GM12872 (cell line): Measurements from ENCODE around the gene UBA6.

ENCODE experiments used
- TF ChIP-seq, protein P1 (sequence below): IDR thresholded peaks from 3 replicates; pipeline ENCODE4 v1.5.1; 2011; ENCODE audit warnings: low read depth, mild to moderate bottlenecking, low read length, moderate library complexity; ENCODE audit not compliant: insufficient read depth

UBA6 gene

GRCh38 chr4:67615119-67615518 is 85.8 kb downstream of the UBA6 start:
- TF ChIP-seq, protein P1, sequence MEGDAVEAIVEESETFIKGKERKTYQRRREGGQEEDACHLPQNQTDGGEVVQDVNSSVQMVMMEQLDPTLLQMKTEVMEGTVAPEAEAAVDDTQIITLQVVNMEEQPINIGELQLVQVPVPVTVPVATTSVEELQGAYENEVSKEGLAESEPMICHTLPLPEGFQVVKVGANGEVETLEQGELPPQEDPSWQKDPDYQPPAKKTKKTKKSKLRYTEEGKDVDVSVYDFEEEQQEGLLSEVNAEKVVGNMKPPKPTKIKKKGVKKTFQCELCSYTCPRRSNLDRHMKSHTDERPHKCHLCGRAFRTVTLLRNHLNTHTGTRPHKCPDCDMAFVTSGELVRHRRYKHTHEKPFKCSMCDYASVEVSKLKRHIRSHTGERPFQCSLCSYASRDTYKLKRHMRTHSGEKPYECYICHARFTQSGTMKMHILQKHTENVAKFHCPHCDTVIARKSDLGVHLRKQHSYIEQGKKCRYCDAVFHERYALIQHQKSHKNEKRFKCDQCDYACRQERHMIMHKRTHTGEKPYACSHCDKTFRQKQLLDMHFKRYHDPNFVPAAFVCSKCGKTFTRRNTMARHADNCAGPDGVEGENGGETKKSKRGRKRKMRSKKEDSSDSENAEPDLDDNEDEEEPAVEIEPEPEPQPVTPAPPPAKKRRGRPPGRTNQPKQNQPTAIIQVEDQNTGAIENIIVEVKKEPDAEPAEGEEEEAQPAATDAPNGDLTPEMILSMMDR = no peak

- TF ChIP-seq, protein P1 = no peak
Observed at GRCh38 chr4:67614186-67614585, 86.8 kb downstream of the UBA6 start.

GRCh38 chr4:67608027-67608426 is 92.9 kb downstream of the UBA6 start:
- TF ChIP-seq, protein P1 = no peak

DNA sequence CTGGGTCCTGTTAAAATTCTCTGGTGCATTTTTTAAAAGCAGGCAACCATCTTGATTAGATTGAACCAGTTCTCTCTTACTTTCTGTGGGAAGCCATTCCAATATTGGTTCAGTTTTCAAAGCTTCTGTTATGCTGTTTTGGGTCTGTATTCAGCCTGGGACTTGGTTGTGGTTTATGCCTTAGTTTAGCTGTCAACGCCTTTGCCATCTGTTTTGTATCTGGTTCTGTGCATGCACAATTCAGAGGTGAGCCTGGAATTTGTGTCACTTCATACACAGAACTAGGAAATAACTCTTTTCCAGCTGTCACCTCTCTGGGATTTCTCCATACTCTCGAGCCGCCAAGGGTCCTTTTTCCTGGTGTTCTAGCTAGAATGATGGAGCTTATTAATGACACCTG is 96.2 kb downstream of the UBA6 start:
- TF ChIP-seq, protein P1 = no peak

- TF ChIP-seq, protein P1 = no peak
Observed at GRCh38 chr4:67604029-67604381, 97.0 kb downstream of the UBA6 start.

DNA sequence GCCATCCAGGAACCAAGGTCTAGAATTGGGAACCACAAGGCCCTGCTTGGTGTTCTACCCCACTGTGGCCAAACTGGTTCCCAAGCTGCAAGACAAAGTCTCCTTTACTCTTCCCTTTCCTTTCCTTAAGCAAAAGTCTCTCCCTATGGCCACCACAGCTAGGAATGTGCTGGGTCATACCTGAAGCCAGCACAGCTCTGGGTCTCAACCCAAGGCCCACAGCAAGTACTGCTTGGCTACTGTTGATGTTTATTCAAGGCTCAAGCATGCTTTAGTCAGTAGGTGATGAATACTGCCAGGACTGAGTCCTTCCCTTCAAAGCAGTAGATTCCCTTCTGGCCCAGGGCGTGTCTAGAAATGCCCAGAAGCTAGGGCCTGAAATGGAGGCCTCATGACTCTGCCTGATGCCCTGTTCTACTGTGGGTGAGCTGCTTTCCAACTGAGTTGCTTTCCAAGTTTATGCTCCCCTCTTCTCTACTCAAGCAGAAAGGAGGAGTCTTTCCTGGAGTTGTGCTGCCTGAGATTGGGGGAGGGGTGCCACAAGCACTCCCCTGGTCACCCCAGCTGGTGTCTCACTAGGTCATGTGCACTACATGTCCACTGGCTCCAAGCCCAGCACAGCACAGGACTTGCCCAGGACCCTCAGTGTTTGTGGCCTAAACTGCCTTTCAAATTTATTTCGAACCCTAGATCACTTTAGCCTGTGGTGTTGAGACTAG is 97.5 kb downstream of the UBA6 start:
- TF ChIP-seq, protein P1 = no peak

- TF ChIP-seq, protein P1 = no peak
Observed at GRCh38 chr4:67593741-67594175, 107.2 kb downstream of the UBA6 start.
